Lung microvascular endothelial cell (primary cell): ENCODE results near the gene ULBP3. TPM values are rescaled to one million over a fixed set of nuclear protein-coding genes. Genes with fewer than 3 reads are reported as not detected.

Source experiments
- DNase-seq, 2 donors: peaks; one replicate each; pipeline versions ENCODE4 v3.0.0 to v3.0.0-alpha.2; 2010; ENCODE audit warnings: low read depth in 2 of 2
- total RNA-seq: library from RNA; depleted of rRNA; stranded (reverse); fragments of >200 nt; gene quantifications from 2 replicates; pipeline ENCODE4 v1.2.1, GENCODE V29; 2014

ULBP3 gene
- 2.4 and 4.8 TPM in 2 replicates for total RNA-seq

DNA sequence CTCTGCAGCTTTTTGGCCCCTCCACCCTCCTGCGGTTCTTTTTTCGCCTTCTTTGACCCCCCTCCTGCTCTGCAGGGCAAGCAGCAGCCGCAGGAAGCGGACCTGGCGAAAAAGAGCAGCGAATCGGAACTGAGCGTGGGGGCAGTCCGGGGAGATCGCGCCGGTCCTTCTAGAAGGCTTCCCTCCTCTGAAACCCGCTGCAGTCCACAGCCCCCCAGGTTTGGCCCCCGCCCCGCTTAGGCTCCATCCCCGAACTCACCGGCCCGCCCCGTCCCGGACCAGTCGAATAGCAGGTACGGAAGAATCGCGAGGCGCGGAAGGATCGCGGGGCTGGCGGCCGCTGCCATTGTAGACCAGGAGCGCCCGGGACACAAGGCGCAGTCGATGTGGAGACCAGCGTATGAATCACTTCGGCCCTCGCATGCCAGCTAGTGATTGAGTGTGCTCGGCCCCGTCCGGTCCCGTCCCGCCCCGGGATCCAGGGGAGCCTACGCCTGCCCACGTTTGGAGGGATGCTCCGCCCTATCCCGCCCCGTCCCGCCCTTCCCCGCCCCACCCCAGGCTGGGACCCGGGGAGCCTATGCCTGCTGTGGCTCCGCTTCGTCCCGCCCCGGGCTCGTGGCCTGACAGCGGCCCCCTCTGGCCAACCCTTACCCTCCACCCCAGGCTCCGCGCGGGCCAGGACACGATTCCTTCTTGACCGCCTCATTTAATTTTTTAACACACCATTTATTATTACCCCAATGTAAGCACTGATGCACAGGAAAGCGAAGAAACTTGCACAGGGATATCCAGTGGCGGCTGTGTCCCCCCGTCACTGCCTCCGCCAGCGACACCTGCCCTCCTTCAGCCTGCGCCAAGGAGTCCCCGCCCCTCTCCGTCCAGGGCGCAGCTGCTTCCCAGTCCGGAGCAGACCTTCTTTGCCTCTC is at the start of gene ULBP3:
ULBP3 (minus strand) TSS at position 402 of the 929 bp plus-strand sequence; CDS start at position 347, 55 bp downstream.
- peak; percentile 94 to 95 for DNase-seq

DNA sequence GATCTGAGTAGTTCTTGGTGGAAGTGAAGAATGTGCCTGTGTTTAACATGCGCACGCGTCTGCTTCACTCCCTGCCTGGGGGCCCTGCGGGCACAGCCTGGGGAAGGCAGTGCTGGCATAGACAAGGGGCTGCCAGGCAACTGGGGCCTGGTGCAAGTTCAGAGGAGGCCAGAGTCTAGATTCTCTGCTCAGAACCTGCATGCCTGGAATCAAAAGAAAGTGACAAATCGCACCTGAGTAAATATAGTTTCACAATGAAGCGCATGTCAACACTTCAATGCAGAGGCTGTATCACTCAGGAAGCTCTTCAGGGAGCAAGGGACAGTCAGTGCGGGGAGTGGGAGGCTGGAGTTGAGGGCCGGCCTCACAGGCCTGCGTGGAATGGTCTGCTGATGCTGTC is 49.7 kb upstream of the ULBP3 start:
- DNase-seq, result no peak

DNA sequence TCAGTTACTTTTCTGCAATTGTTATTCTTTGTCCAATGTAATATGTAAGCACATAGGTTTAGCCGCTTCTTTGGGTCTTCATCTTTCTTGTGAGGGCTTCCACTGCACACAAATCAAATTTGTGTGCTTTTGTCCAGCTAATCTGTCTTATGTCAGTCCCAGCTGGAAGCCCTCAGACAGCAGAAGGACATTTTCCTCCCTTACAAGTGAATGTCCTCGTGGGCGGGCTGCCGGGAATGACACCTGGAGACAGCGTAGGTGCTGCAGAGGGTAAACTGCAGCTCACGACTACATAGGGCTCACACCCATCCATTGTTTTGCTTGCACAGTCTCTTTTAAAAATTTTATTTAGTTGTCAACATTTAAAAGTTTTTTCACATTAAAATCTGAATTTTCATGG is 49.3 kb upstream of the ULBP3 start:
- no peak for DNase-seq

DNA sequence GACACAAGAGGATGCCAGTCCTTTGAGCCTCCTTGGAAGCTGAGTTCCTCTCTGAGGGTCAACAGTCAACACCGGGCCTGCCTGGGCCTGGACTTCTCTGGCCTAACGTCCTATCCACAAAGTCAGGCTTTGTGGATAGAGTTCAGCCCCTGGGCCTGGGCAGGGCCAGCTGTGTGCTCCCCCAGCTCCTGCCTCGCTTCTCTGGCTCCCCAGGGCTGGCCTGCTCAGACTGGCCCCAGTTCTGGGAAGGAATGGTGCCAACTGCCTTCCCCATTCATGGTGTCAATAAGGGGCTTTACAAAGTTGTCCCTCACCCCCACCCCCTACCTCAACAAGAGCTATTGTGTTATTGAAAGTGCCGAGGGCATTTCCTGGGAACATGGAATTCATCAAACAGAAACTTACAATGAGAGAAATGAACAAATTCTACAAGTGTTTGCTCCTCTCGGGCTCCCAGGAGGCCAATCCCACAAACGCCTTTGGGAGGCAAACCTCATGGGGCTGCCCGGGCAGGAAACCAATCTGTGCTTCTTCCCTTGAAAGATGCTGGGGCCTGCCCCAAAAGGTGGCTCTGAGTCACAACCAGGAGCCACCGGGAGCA is 47.4 kb upstream of the ULBP3 start:
- DNase-seq, result no peak

DNA sequence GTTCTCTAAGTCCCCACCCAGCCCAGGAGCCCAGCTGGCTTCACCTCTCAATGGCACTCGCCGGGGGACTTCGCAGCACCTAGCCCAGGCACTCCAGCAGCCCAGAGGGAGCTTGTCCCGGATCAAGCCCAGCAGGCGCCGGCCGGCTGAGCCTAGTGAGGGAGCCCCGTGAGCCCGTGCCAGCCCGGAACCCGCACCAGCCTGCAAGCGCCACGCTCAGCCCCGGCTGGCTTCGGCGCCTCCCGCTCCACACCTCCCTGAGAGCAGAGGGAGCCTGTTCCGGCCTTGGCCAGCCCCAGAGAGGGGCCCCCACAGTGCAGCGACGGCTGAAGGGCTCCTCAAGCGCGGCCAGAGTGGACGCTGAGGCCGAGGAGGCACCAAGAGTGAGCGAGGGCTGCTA is 46.8 kb upstream of the ULBP3 start:
- no peak for DNase-seq

DNA sequence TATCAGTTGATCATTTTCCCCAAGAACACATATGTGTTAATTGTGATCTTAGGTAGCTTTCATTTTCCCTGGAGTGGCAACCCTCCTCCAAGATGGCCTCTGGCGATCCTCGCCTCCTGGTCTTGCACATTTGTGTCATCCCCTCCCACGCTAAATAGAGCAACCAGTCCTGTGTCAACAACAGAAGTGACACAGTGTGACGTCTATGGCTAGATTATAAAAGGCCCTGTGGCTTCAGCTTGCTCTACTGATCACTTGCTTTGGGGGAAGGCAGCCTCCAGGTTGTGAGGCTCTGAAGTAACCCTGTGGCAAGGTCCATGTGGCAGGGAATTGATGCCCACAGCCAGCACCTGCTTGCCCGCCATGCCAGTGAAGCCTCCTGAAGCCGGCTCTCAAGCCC is 43.3 kb upstream of the ULBP3 start:
- DNase-seq, result no peak

DNA sequence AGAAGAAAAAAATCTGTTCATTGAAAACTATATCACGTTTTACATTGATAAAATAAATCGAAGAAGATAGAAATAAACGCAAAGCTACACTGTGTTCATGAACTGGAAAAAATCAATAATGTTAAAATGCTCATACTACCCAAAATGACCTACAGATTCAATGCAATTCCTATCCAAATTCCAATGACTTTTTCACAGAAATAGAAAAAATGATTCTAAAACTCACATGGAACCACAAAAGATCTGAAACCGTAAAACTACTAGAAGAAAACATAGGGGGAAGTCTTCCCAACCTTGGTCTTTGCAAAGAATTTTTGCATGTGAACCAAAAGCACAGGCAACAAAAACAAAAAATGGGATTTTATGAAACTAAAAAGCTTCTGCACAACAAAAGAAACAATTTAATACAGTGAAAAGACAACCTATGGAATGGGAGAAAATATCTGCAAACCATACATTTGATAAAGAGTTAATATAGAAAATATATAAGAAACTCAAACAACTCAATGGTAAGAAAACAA is 33.9 kb upstream of the ULBP3 start:
- DNase-seq, result no peak

DNA sequence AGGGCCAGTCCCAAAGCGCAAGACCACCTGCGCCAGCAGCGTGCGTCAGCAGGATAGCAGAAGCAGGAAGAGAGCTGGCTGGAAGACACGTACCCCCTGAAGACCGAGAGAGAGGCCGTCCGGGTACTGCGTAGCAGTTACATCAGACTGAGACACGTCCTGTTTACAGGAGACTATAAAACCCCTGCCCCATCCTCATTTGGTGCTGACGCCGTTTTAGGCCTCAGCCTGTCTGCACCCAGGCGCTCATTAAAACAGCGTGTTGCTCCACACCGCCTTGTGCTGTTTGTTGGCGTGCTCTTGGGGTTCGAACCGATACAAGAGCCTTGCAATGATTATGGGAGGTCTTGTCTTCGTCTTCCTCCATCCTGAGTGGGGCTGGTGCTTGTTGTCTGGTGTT is 31.8 kb upstream of the ULBP3 start:
- DNase-seq, result no peak

DNA sequence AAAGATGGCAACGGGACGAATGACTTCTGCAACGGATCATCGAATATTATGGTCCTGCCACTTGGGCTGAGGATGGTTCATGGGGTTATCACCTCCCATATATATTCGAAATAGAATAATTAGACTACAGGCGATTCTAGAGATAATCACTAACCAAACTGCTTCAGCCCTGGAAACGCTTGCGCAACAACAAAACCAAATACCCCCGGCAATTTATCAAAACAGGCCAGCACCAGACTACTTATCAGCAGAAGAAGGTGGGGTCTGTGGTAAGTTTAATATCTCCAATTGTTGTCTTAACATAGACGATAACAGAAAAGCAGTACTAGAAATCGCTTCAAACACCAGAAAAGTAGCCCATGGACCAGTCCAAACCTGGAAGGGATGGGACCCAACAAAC is 31.0 kb upstream of the ULBP3 start:
- DNase-seq, result no peak

DNA sequence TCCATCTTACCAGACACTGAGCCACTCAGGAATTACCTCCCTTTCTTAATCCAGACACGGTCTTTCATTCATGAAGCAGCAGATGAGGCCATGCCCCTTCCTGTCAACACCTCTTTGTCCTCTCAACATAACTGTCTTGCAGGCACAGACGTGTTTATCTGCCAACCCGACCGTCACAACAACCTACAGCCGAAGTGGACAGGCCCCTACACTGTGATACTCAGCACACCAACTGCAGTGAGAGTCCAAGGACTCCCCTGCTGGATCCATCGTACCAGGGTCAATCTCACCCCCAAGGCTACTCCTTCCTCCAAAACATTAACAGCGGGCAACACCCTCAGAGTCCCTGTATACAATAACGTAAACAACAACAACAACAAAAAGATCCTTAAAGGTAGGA is 30.6 kb upstream of the ULBP3 start:
- no peak for DNase-seq

DNA sequence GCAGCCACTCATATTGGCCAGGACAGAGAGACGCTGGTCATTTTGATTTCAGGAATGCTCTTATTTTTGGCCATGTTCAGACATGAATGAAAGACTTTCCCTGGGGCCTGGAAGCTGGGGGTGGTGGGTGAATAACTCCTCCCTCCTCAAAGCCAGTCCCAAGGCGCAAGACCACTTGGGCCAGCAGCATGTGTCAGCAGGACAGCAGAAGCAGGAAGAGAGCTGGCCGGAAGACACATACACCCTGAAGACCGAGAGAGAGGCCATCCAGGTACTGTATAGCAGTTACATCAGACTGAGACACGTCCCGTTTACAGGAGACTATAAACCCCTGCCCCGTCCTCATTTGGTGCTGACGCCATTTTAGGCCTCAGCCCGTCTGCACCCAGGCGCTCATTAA is 29.2 kb upstream of the ULBP3 start:
- no peak for DNase-seq

DNA sequence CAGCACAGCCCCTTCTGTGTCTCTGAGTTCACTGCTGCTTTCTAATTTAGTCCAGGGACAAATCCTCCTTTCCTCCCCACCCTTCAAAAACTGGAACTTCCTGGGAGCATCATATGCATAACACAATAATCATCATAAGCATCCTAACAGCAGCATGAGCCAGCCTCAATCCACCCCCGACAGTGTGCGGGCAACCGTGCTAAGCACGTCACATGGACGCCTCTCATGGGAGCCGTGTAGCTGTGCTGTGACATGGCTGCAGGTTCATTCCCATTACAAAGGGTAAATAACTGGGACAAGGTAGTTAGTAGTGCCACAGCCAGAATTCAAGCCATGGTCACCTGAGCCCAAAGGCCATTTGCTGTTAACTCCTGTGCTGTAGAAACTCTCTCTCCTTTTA is 24.5 kb upstream of the ULBP3 start:
- no peak for DNase-seq

DNA sequence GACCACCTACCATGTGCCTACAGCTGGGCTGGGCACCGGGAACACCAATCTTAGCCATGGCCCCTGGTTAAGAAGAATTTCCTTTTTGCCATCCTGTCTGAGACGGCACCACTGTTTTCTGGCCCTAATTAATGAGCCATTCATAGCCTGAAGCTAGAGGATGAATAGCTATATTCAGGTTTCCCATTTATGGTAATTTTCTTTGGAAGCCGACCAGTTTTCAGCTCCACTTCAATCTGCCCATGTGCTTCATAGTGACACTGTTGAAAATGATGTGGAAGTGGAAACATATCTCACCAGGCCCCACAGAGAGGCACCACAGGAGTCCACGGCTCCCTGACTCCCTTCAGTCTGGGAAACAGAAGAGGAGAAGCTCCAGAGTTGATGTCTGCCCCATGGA is 22.6 kb upstream of the ULBP3 start:
- DNase-seq, result no peak

DNA sequence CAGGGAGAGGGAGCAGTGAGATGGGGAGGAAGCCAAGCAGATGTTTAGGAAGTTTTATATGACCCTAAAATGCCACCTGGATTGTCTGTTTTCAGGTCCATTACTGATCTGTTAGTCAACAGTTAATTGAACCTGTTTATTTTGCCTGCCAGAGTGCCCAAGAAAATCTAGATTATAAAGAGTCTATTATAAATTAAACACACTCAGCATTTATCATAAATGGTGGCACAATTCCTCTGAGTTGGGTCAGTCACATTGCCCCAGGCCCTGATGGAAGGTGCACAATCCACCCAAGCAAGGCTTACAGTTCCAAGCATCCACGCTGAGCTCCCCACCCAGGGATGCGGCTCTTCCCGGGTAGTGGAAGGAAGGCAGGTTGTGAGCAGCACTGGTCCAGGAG is 21.4 kb upstream of the ULBP3 start:
- no peak for DNase-seq

DNA sequence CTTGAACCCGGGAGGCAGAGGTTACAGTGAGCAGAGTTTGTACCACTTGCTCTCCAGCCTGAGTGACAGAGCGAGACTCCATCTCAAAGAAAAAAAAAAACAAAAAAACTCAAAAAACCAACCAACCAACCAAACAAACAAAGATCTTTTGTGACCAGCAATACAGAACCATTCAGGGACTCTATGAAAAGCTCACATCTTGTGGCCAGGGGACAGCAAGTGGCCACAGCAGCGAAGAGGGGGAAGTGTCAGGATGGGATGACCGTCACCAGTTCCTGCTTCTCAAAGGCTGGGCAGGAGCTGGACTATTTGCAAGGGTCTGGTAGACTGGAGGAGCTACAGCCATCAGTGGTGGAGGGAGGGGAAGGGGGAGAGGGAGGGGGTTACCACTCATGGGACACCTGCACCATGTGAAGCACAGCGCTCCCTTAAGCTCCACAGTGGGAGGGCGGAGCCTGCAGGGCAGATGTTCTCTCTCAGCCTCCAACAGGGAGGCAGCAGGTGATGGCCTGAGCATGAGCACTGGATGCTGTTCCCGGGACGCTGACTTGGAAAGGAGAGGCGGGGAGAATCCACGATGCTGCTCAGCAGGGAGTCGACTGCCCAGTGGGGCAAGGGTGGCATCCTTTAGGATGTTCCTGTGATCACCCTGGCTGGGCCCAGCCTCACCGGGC is 19.7 kb upstream of the ULBP3 start:
- no peak for DNase-seq

DNA sequence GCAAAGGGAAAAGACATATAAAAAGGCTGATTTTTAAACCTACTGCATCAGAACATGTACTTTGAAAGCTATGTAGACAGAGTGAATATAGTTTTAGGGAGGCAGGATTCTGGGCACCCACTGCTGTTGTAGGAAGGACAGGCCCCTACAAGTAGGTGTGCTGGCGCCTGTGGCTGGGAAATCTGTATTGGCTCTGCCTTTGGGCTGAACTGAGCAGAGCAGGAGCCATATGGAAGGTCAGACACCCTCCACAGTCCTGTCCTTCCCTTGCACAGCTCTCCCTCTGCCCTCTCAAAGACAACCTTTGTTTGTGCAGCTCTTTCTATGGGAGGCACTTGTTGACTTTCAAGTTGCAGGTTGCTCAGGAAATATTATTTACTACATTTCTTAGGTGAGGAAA is 18.4 kb upstream of the ULBP3 start:
- DNase-seq, result no peak

DNA sequence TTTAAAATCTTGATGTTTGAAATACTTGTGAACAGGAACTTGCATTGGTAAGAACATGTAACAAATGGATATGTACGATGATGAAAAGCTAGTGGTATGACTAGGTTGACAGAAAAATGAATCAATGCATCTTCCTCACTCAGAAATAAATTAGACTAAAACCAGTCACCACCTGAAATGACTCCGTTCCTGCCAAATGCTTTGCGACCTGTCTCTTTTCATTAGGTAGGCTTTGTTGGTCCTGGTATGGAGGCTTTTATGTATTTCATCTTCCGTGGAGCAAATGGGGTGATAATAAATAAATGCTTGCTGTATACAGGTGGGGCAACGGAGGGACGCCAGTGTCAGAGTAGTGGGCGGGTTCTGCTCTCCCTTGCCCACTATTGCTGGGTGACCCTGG is 17.1 kb upstream of the ULBP3 start:
- no peak for DNase-seq

DNA sequence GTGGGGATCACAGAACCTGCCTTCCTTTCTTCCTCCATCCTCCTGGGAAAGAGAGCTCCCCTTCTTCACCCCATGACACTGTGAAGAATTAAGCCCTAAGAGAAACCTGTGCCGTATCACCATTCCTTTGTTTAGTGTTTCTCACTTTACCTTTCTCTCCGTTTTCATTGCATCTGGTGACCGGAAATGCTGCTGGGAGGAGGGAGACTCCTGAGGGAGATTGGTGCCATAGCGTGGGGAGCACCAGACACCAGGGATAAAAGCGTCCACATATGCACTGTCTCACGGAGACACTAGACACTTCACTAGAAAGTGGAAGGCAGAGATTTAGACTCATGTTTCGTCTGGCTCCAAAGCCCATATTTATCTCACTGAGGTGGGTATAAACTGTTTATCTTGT is 15.5 kb upstream of the ULBP3 start:
- no peak for DNase-seq

DNA sequence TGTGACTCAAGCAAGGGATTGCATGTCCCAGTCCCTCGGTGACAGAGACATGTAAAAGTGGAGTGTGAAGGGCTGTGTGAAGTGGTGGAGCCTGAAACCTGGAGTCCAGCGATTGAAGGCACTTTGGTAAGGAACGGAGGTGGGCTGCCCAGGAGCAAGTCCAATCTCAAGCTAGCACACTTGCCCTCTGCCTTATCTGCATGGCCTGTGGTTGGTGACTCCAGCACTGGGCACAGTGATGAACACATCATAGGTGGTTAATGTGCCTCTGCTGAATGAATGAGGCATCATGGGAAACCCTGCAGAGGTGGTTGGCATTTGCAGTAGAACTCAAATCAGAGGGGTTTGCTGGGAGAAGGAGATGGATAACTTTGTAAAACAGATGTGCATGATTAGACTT is 14.9 kb upstream of the ULBP3 start:
- no peak for DNase-seq

DNA sequence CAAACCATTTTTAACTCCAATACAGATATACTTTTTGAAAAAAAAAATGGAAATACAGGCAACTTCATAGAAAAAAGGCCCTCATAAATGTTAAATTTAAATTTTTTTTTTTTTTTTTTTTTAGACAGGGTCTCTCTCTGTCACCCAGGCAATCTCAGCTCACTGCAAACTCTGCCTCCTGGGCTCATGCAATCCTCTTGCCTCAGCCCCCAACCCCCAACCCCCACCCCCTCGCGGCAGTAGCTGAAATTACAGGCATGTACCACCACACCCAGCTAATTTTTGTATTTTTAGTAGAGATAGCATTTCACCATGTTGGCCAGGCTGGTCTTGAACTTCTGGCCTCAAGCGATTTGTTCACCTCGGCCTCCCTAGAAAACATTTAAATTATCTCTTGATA is 12.8 kb upstream of the ULBP3 start:
- DNase-seq, result no peak

DNA sequence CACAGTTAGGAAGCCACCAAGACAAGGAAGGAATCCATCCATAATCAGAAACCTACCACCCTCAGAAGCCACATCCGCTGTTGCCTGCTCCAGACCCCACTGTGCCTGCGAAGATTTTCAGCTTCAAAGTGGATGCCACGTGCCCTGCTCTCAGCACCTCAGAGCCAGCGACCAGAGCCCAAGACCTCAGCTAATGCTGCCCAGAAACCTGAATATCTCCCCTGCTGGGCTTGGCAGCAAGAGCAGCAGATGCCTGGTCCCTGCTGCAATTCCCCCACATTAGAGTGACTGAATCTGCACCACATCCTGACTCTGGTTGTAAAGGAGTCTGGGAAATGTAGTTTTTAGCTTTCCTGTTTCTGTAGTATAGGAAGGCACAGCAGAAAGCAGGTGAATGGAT is 10.7 kb upstream of the ULBP3 start:
- DNase-seq, result peak in 1 of 2 donors; percentile 16

DNA sequence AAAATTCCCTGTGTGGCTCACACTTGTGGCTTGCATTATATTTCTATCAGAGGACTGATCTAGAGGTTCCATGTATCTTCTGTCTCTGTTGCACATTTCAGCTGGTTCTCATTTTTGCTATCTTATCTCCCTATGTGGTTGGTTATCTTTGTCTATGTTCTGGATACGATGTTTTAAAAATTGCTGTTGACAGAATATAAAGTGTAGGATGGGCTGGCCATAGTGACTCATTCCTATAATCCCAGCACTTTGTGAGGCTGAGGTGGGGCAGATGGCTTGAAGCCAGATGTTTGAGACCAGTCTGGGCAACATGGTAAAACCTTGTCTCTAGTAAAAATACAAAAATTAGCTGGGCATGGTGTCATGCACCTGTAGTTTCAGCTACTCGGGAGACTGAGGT is 9.9 kb upstream of the ULBP3 start:
- DNase-seq, result no peak
